HG02938 (cell line): Measurements from ENCODE around the gene NELL1.

Experiments used
- ATAC-seq: cut with Tn5 transposase; IDR thresholded peaks from one replicate; pipeline ENCODE4 v1.9.1; 2021; ENCODE audit warnings: mild to moderate bottlenecking, moderate library complexity; ENCODE audit not compliant: unreplicated experiment

Gene NELL1

GRCh38 chr11:20937826-20938225 lies 268.4 kb downstream of the NELL1 start:
- no peak for ATAC-seq

- ATAC-seq = no peak
Measured at GRCh38 chr11:20949585-20949984, 280.2 kb downstream of the NELL1 start.

- ATAC-seq = no peak
Measured at GRCh38 chr11:20962581-20962980, 293.2 kb downstream of the NELL1 start.

- no peak for ATAC-seq
Measured at GRCh38 chr11:20963596-20963995, 294.2 kb downstream of the NELL1 start.

- ATAC-seq = no peak
Measured at GRCh38 chr11:20964985-20965384, 295.6 kb downstream of the NELL1 start.

GRCh38 chr11:20966489-20966888 lies 297.1 kb downstream of the NELL1 start:
- ATAC-seq = no peak

- no peak for ATAC-seq
Measured at GRCh38 chr11:20973940-20974559, 304.7 kb downstream of the NELL1 start.

- no peak for ATAC-seq
Measured at GRCh38 chr11:20980736-20981135, 311.4 kb downstream of the NELL1 start.

- ATAC-seq = no peak
Measured at GRCh38 chr11:20990447-20990846, 321.1 kb downstream of the NELL1 start.

- ATAC-seq = no peak
Measured at GRCh38 chr11:20991471-20991870, 322.1 kb downstream of the NELL1 start.

- no peak for ATAC-seq
Measured at GRCh38 chr11:21007297-21007696, 337.9 kb downstream of the NELL1 start.

GRCh38 chr11:21018248-21018647 lies 348.9 kb downstream of the NELL1 start:
- ATAC-seq = no peak

- no peak for ATAC-seq
Measured at GRCh38 chr11:21026685-21027084, 357.3 kb downstream of the NELL1 start.

GRCh38 chr11:21037850-21038249 lies 368.5 kb downstream of the NELL1 start:
- no peak for ATAC-seq

- no peak for ATAC-seq
Measured at GRCh38 chr11:21038801-21039200, 369.4 kb downstream of the NELL1 start.

- no peak for ATAC-seq
Measured at GRCh38 chr11:21040630-21041029, 371.2 kb downstream of the NELL1 start.

GRCh38 chr11:21048626-21049025 lies 379.2 kb downstream of the NELL1 start:
- no peak for ATAC-seq

- no peak for ATAC-seq
Measured at GRCh38 chr11:21053466-21053865, 384.1 kb downstream of the NELL1 start.

GRCh38 chr11:21056644-21057043 lies 387.3 kb downstream of the NELL1 start:
- ATAC-seq = no peak

GRCh38 chr11:21059879-21060278 lies 390.5 kb downstream of the NELL1 start:
- no peak for ATAC-seq

- ATAC-seq = no peak
Measured at GRCh38 chr11:21066030-21066429, 396.6 kb downstream of the NELL1 start.

- ATAC-seq = no peak
Measured at GRCh38 chr11:21068886-21069285, 399.5 kb downstream of the NELL1 start.

GRCh38 chr11:21069909-21070308 lies 400.5 kb downstream of the NELL1 start:
- ATAC-seq = no peak
